T1000 (cell line): ENCODE data around the gene CASQ2.

ENCODE experiments used
- DNase-seq: peaks from one replicate; lab custom pipeline; 2025; ENCODE audit warnings: mixed read lengths; lab: John Stamatoyannopoulos, UW

CASQ2 gene

DNA sequence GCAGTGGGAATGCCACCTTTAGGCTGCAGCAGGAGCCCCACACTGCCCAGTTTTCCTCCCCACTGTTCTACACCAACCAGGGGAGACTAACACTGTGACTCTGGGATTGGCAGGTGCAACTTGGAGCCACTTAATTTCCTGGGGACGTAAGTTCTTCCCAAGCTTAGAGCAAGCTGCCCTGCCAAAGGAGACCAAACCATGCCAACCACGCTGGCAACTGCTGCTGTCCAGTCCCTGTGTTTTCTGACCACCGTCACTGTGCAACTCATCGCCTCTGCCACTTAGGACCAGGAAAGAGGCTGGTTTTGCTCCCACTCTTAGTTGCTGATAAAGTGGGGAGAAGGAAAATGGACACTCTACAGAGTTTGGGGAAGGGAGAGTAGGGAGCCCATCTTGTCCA is 76.3 kb downstream of the CASQ2 start:
- no peak for DNase-seq

DNA sequence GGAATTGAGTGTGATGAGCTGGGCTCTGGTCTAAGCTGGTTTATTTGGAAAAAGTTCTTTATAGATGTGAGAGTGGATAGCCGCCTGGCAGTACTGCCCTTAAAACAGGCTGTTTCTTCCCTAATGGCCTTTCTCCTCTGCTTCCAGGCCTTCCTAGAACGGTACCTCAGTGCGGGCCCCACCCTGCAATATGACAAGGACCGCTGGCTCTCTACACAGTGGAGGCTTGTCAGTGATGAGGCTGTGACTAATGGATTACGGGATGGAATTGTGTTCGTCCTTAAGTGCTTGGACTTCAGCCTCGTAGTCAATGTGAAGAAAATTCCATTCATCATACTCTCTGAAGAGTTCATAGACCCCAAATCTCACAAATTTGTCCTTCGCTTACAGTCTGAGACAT is 77.5 kb downstream of the CASQ2 start:
- no peak for DNase-seq

DNA sequence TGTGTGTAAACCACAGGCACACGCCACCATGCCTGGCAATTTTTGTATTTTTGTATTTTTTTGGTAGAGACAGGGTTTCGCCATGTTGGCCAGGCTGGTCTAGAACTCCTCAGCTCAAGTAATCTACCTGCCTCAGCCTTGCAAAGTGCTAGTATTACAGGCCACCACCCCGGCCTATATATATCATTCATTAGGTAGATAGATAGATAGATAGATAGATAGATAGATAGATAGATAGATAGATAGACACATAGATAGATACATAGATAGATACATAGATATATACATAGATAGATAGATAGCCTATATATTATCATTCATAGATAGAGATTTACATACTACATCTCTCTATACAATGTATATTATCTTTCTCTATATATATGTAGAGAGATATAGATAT is 80.8 kb downstream of the CASQ2 start:
- no peak for DNase-seq

GRCh38 chr1:115685029-115685705 is 83.3 kb downstream of the CASQ2 start:
- DNase-seq = no peak

DNA sequence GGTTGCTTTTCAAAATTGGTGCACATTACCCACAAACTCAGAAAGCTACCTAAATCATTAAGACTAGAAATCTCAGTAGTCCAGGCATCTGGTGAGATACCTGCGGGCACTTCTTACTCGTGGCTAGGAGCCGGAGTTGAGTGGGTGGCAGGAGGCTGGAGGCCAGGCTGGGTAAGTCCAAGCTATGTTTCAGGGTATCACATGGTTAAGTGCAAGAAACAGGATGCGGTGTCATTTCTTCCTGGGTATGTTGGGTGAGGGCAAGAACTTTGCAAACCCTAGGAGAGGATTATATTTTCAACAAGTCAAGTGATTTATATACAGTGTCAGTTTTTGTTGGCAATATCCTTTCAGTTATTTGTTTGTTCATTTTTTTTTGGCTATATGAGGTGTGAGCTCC is 85.7 kb downstream of the CASQ2 start:
- no peak for DNase-seq

DNA sequence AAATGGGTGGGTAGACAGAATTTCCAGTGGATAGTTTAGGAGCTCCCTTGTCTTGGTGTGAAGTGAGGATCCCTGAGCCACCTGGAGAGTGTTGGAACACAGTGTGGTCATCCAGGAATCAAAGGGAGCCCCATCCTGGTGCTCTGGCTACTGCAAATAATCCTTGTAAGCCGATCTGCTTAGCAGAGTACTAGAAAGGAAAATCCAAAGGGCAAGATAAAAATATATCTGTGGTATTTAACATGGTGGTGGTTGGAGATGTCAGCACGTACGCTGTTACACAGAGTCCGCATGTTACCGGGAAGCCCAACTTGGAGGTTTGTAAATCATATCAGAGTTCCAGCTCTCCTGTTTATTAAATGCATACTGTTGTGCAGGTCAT is 87.8 kb downstream of the CASQ2 start:
- DNase-seq = no peak

- peak; percentile 12 for DNase-seq
These were observed 89.3 kb downstream of the CASQ2 start for GRCh38 chr1:115679141-115679611.

- DNase-seq = no peak
These were observed 90.4 kb downstream of the CASQ2 start for GRCh38 chr1:115678141-115678540.

DNA sequence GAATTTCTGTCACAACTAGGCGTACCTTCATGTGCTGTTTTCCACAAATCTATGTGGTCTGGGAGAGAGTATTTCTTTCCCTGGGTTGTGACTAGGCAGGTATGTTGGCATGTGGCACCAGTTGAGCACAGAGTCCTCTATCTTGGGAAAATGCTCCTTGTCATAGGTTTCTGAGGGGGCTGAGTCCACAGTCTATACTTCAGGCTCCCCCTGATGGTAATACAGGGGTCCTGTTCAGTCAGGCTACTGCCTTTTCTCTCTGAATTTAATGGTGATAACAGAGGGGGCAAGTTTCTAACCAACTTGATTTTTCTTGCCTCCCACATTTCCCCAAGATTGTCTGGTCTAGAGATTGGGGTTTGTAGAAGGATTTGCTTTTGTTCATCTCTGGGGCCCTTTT is 90.9 kb downstream of the CASQ2 start:
- DNase-seq = no peak

DNA sequence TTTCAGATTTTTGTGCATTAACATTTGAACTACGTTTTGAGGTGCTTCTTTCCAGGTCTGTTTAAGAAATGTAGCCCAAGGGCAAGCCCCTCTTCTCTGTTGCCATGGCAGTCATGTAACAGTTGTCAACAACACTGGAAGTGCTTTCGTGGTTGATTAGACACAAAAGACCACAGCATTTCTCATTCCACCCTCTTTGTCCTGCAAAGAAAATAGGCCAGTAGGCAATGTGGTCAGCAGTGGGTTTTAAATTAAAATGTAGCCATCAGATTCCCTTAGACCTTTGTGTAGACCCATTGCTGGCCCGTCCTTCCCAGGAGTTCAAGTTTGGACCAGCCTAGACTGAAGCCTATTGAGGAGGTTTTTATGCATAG is 91.3 kb downstream of the CASQ2 start:
- DNase-seq = no peak

GRCh38 chr1:115676498-115677181 is 91.9 kb downstream of the CASQ2 start:
- no peak for DNase-seq

GRCh38 chr1:115672224-115673009 is 96.1 kb downstream of the CASQ2 start:
- DNase-seq = no peak

DNA sequence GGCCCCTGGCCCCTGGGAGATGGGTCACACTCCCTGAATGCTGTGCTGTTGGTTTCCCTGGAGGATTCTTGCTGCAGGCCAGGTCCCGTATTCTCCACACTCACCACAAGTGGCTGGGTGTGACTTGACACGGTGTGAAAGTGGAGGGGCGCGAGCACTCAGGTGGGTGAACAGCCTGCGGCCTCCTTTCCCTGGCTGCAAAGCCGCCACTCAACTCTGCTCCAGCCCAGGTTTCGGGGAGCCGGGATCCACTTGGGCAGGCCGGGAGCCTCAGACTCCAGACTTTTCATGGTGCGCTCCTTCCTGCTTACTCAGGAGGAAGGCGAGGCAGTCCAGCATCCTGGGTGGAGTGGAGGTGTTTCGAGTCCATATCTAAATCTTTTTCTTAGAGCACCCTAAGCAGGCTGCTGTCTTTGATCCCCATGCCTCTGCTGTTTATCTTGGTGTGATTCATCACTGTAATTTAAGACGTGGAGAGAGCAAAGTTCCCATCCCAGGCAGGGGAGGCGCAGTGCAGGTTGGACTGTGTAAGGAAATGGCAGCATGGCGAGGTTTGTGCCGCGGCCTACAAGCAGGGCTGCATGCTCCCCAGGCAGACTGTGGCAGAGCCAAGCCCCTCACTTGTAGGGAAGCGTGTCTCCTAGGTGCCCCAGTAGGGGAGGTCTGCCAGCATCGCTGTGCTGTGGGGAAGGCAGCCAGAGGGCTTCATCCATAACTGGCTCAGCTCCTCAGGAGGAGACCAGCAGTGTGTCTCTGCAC is 97.2 kb downstream of the CASQ2 start:
- peak; percentile 1 for DNase-seq

GRCh38 chr1:115670476-115671175 is 97.9 kb downstream of the CASQ2 start:
- DNase-seq = no peak

GRCh38 chr1:115669886-115670285 is 98.6 kb downstream of the CASQ2 start:
- DNase-seq = no peak

- DNase-seq = peak; percentile 50
These were observed 99.4 kb downstream of the CASQ2 start for GRCh38 chr1:115669002-115669673.

- DNase-seq = no peak
These were observed 99.9 kb downstream of the CASQ2 start for GRCh38 chr1:115668579-115668978.

GRCh38 chr1:115666702-115667101 is 101.8 kb downstream of the CASQ2 start:
- no peak for DNase-seq

GRCh38 chr1:115666206-115666605 is 102.3 kb downstream of the CASQ2 start:
- DNase-seq = no peak

GRCh38 chr1:115665319-115666096 is 103.0 kb downstream of the CASQ2 start:
- no peak for DNase-seq
